Measurements from ENCODE around the gene PIRT. TPM values are rescaled to one million over a fixed set of nuclear protein-coding genes. Genes with fewer than 3 reads are reported as not detected.

Gene PIRT
- polyA plus RNA-seq, 1 of the 3 experiments (the other 2 are of a cell fraction) = not detected

GRCh38 chr17:10879190-10879836 is 41.4 kb upstream of the PIRT start:
- Histone ChIP-seq H3K4me1 (ENCODE audit: control insufficient read depth in 1 of 2, insufficient read depth in 2 of 2, low read depth in 1 of 2, low read length in 1 of 2) (no peaks in the 10 kb centered on the region), H2AFZ (ENCODE audit: low read depth) (no peak overlapping the region), H4K20me1 (ENCODE audit: insufficient read depth) (no peaks in the 10 kb centered on the region), H3K4me2 (no peak overlapping the region), H3K27me3 (ENCODE audit: insufficient read depth) (no peaks in the 10 kb centered on the region), H3K27ac (ENCODE audit: low read depth in 2 of 2, low read length in 1 of 2) (no peak overlapping the region), H3K4me3 (ENCODE audit: low read depth in 2 of 2, low read length in 1 of 2) (peak overlapping the region in 1 of 2 experiments; percentile 48; a peak in 1 of 4 replicates), H3K9me2 (no peaks in the 10 kb centered on the region), H3K79me2 (ENCODE audit: insufficient read depth) (no peaks in the 10 kb centered on the region), H3K36me3 (replicated peaks in 1 of 2; ENCODE audit: control insufficient read depth in 1 of 2, insufficient read depth in 2 of 2, low read length in 1 of 2) (no peaks in the 10 kb centered on the region), H3K9ac (no peak overlapping the region), H3K9me3 (no peaks in the 10 kb centered on the region), H3F3A (replicated peaks; ENCODE audit: insufficient read depth) (no peaks in the 10 kb centered on the region)
- DNase-seq = peak; percentile 9
- ChIA-PET POLR2A (no interaction called here), CTCF (interaction anchor here (0.6 to 6.3 kb wide), 7 partner anchors 12 to 1226 kb away, joined by 3 to 90 read pairs (median 3); no protein-coding TSS in a partner anchor)
- WGBS (ENCODE audit: low lambda C conversion rate) = 4% methylated on average over 9 of the region's 9 CpGs
- TF ChIP-seq NFIC (IDR thresholded peaks at IDR 0.05; ENCODE audit: borderline replicate concordance) = no peak
- no peak for TF ChIP-seq ZBTB33 (IDR thresholded peaks at IDR 0.05; ENCODE audit: borderline replicate concordance, low read depth)
- no peak for TF ChIP-seq TCF12 (IDR thresholded peaks at IDR 0.05)
- peak; percentile 37 for TF ChIP-seq RAD21 (IDR thresholded peaks at IDR 0.05; ENCODE audit: low read length)
- TF ChIP-seq PBX3 (IDR thresholded peaks at IDR 0.05) = no peak

- Histone ChIP-seq H4K20me1 (ENCODE audit: insufficient read depth) (no peaks in the 10 kb centered on the region), H3K27me3 (ENCODE audit: insufficient read depth) (no peaks in the 10 kb centered on the region), H3F3A (replicated peaks; ENCODE audit: insufficient read depth) (no peaks in the 10 kb centered on the region), H3K9me3 (no peaks in the 10 kb centered on the region), H3K27ac (ENCODE audit: low read depth in 2 of 2, low read length in 1 of 2) (no peak overlapping the region), H3K4me1 (ENCODE audit: control insufficient read depth in 1 of 2, insufficient read depth in 2 of 2, low read depth in 1 of 2, low read length in 1 of 2) (no peaks in the 10 kb centered on the region), H3K9me2 (no peaks in the 10 kb centered on the region), H3K9ac (no peak overlapping the region), H3K79me2 (ENCODE audit: insufficient read depth) (no peaks in the 10 kb centered on the region), H2AFZ (ENCODE audit: low read depth) (no peak overlapping the region), H3K36me3 (replicated peaks in 1 of 2; ENCODE audit: control insufficient read depth in 1 of 2, insufficient read depth in 2 of 2, low read length in 1 of 2) (no peaks in the 10 kb centered on the region), H3K4me2 (no peak overlapping the region), H3K4me3 (ENCODE audit: low read depth in 2 of 2, low read length in 1 of 2) (no peak overlapping the region; a peak in 1 of 4 replicates)
- WGBS (ENCODE audit: low lambda C conversion rate) = 0% methylated on average over 6 of the region's 7 CpGs
- CTCF ChIA-PET = interaction anchor here (0.5 to 6.3 kb wide), 64 partner anchors 9 to 1121 kb away, joined by 3 to 90 read pairs (median 4); partner anchors contain the start of gene ZNF18
- peak; percentile 58 for DNase-seq
- POLR2A ChIA-PET = no interaction called here
- TF ChIP-seq SIN3A (IDR thresholded peaks at IDR 0.05; ENCODE audit: borderline replicate concordance, low read depth, low read length) (no peak), ELF1 (IDR thresholded peaks at IDR 0.05) (no peak), RFX5 (IDR thresholded peaks at IDR 0.05; ENCODE audit: low read length) (no peak), RXRA (IDR thresholded peaks at IDR 0.05; ENCODE audit: borderline replicate concordance, low read depth) (no peak), TEAD4 (IDR thresholded peaks at IDR 0.05; ENCODE audit: borderline replicate concordance, insufficient read depth) (no peak), RAD21 (IDR thresholded peaks at IDR 0.05; ENCODE audit: low read length) (peak; percentile 77), SMC3 (IDR thresholded peaks at IDR 0.05; ENCODE audit: low read depth, low read length) (peak; percentile 43; the same call in 1 of the 2 replicates), CTCF (IDR thresholded peaks at IDR 0.05) (peak; percentile 55), NRF1 (IDR thresholded peaks at IDR 0.05; ENCODE audit: low read depth, low read length) (no peak), NFIC (IDR thresholded peaks at IDR 0.05; ENCODE audit: borderline replicate concordance) (no peak), CHD2 (IDR thresholded peaks at IDR 0.05; ENCODE audit: low read length, partially characterized antibody) (no peak), REST (IDR thresholded peaks at IDR 0.05; ENCODE audit: low read depth, low read length) (no peak), USF1 (IDR thresholded peaks at IDR 0.05; ENCODE audit: borderline replicate concordance, low read depth) (no peak)
Measured at GRCh38 chr17:10875984-10876555, 38.2 kb upstream of the PIRT start.
